Common myeloid progenitor, CD34-positive (primary cell): ENCODE data around the gene HSPB1.

Experiments
- CTCF ChIA-PET: fragments of 350-600 bp; sonication (Branson Sonifier 250); formaldehyde crosslinking; loops from one replicate; lab custom pipeline; 2021; ENCODE audit warnings: antibody characterized with exemption; lab: Charles Lee
- POLR2A ChIA-PET: fragments of 350-600 bp; sonication (Branson Sonifier 250); formaldehyde crosslinking; loops from one replicate; lab custom pipeline; 2021; ENCODE audit warnings: antibody characterized with exemption; lab: Charles Lee
- DNase-seq, 3 donors: peaks; one replicate each; pipeline versions ENCODE4 v3.0.0 to v3.0.0-alpha.2; 2013
- H3K27ac ChIP-seq, 2 experiments: 1 replicate in 1 of 2; 2 replicates in 1 of 2; pipeline ENCODE4 v1.7.0; 2013; ENCODE audit warnings: inconsistent platforms in 2 of 2, low read length in 2 of 2, mild to moderate bottlenecking in 2 of 2, low read depth in 1 of 2, moderate library complexity in 1 of 2; ENCODE audit not compliant: severe bottlenecking in 2 of 2, insufficient read depth in 1 of 2, poor library complexity in 1 of 2
- H3K27me3 ChIP-seq, 5 experiments: replicated peaks in 2 of 5; 1 replicate in 3 of 5; 2 replicates in 2 of 5; pipeline versions ENCODE4 v1.6.1 to v1.7.0; 2013; ENCODE audit warnings: low read length in 4 of 5, mild to moderate bottlenecking in 2 of 5, moderate library complexity in 2 of 5, inconsistent platforms in 1 of 5; ENCODE audit not compliant: insufficient read depth in 5 of 5, control insufficient read depth in 4 of 5
- H3K36me3 ChIP-seq, 4 experiments: 1 replicate in 2 of 4; 2 replicates in 2 of 4; pipeline versions ENCODE4 v1.6.1 to v1.7.0; 2013; ENCODE audit warnings: low read length in 3 of 4, control low read depth in 1 of 4, mild to moderate bottlenecking in 1 of 4; ENCODE audit not compliant: control insufficient read depth in 4 of 4, insufficient read depth in 4 of 4
- H3K4me1 ChIP-seq, 4 experiments: 1 replicate in 3 of 4; 2 replicates in 1 of 4; pipeline versions ENCODE4 v1.6.1 to v1.7.1; 2013; ENCODE audit warnings: low read length in 3 of 4, mild to moderate bottlenecking in 3 of 4, control low read depth in 1 of 4, inconsistent platforms in 1 of 4, moderate library complexity in 1 of 4; ENCODE audit not compliant: control insufficient read depth in 4 of 4, insufficient read depth in 4 of 4; ENCODE audit errors: control extremely low read depth in 1 of 4
- H3K4me3 ChIP-seq, 7 experiments: 1 replicate in 4 of 7; 2 replicates in 3 of 7; pipeline versions ENCODE4 v1.5.1 to v1.7.0; 2013; ENCODE audit warnings: mild to moderate bottlenecking in 7 of 7, low read length in 6 of 7, moderate library complexity in 6 of 7, inconsistent platforms in 2 of 7, low read depth in 2 of 7, control low read depth in 1 of 7; ENCODE audit not compliant: insufficient read depth in 4 of 7, control insufficient read depth in 1 of 7; ENCODE audit errors: extremely low read depth in 1 of 7
- H3K9me3 ChIP-seq, 5 experiments: 1 replicate in 4 of 5; 2 replicates in 1 of 5; pipeline versions ENCODE4 v1.6.1 to v1.7.1; 2013; ENCODE audit warnings: low read length in 4 of 5, mild to moderate bottlenecking in 2 of 5, inconsistent platforms in 1 of 5, low read depth in 1 of 5, moderate library complexity in 1 of 5; ENCODE audit not compliant: control insufficient read depth in 4 of 5, insufficient read depth in 2 of 5; ENCODE audit errors: control extremely low read depth in 1 of 5
- WGBS: methylation state at CpG from one replicate; pipeline ENCODE4 v1.1.5; 2013; ENCODE audit not compliant: insufficient coverage; 5-methylcytosine and 5-hydroxymethylcytosine counted together

The HSPB1 gene

DNA sequence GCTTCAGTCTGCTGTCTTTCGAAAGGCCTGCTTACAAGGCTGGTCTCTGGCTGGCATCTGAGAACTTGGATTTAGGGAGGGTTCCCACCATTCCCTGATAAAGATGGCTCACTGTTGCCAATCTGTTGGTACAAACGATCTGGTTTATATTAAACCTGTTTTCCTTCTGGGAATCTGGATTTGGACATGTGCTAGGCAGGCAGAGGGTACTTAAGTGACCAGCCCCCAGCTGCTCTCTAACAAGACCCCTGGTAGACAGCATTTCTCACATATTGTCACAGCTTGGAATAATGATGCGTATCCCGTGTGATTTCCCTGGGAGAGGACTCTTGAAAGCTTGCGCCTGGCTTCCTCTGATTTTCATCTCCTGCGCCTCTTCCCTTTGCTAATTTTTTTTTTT, 34.7 kb downstream of the HSPB1 start:
- WGBS, result 93% methylated on average over 4 of the region's 6 CpGs
- ChIA-PET CTCF (interaction anchor here (1.8 kb wide), 1 partner anchor 20 kb away, joined by 5 read pairs; no protein-coding TSS in a partner anchor), POLR2A (no interaction called here)
- Histone ChIP-seq H3K9me3 (no peaks in the 10 kb centered on the region), H3K27ac (peak overlapping the region in 1 of 2 experiments; percentile 20), H3K4me1 (peaks cover 8 to 32% (median 25%) of the 10 kb centered on the region in 4 experiments), H3K36me3 (peaks cover 13 to 60% (median 21%) of the 10 kb centered on the region in 4 experiments), H3K4me3 (no peak overlapping the region), H3K27me3 (no peaks in the 10 kb centered on the region)
- no peak for DNase-seq

DNA sequence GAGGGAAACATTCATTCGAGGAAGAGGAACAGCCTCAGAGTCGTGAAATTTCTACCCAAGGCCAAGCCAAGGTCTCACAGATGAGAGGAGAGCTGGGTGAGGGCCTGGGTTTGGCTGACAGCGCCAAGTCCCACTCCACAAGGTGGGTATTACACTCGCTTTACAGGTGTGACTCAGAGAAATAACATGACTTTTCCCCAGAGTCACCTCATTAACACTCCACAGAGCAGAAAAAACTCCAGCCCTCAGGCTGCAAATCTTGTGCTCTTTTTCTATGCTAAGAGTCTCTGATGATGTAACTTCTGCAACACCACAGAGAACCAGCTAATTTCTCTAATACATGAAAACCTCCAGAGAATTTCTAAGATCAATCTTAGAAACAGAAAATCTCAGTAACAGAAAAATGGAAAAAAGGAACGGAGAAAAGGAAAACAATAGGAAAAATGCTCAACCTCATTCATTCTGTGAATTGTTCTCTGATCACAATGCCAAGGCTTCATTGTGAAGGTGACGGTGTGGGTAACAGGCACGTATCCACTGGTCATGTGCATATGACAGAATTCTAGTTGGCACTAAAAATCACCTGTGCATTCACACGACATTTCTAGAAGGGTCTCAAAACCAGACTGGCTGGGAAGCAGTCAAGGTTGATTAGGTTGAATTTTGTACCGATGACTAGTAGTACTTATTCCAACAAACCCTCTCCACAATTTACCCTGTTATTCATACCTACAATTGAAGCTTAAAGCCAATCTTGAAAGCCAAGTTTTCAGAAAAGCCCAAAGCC, 36.0 kb downstream of the HSPB1 start:
- Histone ChIP-seq H3K27ac (no peak overlapping the region), H3K36me3 (peaks cover 18 to 62% (median 30%) of the 10 kb centered on the region in 4 experiments), H3K4me3 (no peak overlapping the region), H3K27me3 (no peaks in the 10 kb centered on the region), H3K9me3 (no peaks in the 10 kb centered on the region), H3K4me1 (peaks cover 1 to 20% (median 17%) of the 10 kb centered on the region in 4 experiments)
- DNase-seq, result no peak
- POLR2A ChIA-PET, result interaction anchor here (0.7 to 1.3 kb wide), 2 partner anchors 21 to 74 kb away, joined by 3 read pairs; partner anchors contain the start of gene YWHAG
- CTCF ChIA-PET, result interaction anchor here (0.8 to 2.3 kb wide), 6 partner anchors 9 to 21 kb away, joined by 3 to 13 read pairs (median 4); partner anchors contain the start of gene YWHAG
- 77% methylated on average over 5 of the region's 9 CpGs for WGBS

DNA sequence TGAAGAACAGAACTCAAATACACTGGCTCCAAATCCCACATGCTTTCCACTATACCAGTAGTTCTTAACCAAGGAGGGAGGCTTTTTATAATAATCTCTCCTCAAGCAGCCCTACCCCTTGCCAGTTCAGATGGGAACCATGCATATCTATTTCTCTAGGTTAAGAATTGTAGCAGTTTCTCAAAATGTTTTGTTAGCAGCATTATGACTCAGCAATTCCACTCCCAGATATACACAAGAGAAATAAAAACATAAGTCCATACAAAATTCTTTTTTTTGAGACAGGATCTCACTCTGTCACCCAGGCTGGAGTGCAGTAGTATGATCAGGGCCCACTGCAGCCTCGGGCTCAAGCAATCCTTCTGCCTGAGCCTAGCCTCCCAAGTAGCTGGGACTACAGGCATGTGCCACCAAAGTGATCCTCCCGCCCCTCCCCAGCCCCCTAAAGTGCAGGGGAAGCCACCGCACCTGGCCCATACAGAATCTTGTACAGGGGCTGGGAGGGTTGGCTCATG, 38.2 kb downstream of the HSPB1 start:
- ChIA-PET CTCF (interaction anchor here (1.5 kb wide), 2 partner anchors 12 to 14 kb away, joined by 3 to 5 read pairs; no protein-coding TSS in a partner anchor), POLR2A (interaction anchor here (0.7 kb wide), 1 partner anchor 14 kb away, joined by 3 read pairs; no protein-coding TSS in a partner anchor)
- Histone ChIP-seq H3K27me3 (no peaks in the 10 kb centered on the region), H3K4me3 (peak overlapping the region in 1 of 7 experiments; percentile 21), H3K4me1 (peaks cover 1 to 15% (median 13%) of the 10 kb centered on the region in 4 experiments), H3K9me3 (no peaks in the 10 kb centered on the region), H3K36me3 (peaks cover 18 to 71% (median 43%) of the 10 kb centered on the region in 4 experiments), H3K27ac (peak overlapping the region in 1 of 2 experiments; percentile 75)
- WGBS, result 63% methylated on average over 3 of the region's 3 CpGs
- DNase-seq, result peak in 2 of 3 donors; percentile 70 to 76

DNA sequence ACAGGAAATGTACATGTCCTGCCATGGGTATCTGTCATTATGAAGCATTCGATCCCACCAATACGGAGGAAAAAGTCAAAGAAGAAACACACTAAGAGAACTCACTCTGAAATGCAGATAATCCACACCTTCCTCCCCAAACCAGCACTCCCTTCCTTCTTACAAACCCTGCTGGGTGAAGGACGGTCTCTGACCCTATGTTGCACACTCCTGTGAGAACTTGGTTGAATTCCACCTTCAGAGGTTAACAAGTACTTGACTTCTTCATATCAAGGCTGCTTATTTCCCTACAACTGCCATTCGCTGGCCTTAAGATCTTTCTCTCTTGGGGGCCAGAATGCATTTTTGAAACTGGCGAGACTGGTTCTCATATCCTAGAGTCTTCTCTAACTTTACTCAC, 39.7 kb downstream of the HSPB1 start:
- no peaks in the 10 kb centered on the region for H3K9me3 ChIP-seq
- peaks cover 15 to 75% (median 48%) of the 10 kb centered on the region in 4 experiments for H3K36me3 ChIP-seq
- ChIA-PET CTCF (interaction anchor here (0.8 to 1.5 kb wide), 5 partner anchors 10 to 27 kb away, joined by 3 to 5 read pairs (median 3); no protein-coding TSS in a partner anchor), POLR2A (no interaction called here)
- H3K27ac ChIP-seq, result peak overlapping the region in 1 of 2 experiments; percentile 52
- no peak for DNase-seq
- H3K4me1 ChIP-seq, result peaks cover 1 to 23% (median 16%) of the 10 kb centered on the region in 4 experiments
- no peaks in the 10 kb centered on the region for H3K27me3 ChIP-seq
- no peak overlapping the region for H3K4me3 ChIP-seq
- WGBS, result 99% methylated on average over 5 of the region's 5 CpGs

DNA sequence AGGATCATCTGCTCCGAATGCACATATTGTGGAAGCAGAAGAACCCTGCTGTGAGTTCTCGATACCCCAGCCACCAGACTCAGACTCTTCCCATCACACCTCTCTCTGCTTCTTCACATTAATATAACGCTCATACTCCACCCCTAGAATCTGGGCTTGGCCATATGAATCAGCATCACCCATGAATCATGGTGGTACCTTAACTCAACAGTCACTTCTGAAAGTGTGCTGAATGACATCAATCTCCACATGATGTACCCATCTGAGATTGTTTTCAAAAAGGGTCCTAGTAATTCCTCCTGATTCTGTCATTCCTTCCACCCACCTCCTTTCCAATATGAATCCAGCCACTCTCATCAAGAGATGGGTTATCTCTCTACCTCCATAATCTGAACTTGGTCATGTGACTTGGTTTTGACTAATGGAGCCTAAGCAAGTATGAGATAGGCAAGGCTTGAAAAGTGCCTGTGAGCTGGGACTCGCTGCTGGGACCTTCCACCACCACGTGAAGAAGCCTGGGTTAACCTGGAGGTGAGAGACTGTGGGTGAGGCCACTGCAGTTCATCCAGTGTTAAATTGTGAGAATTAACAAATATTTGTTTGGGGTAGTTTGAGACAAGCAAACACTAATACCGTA, 40.9 kb downstream of the HSPB1 start:
- WGBS, result 99% methylated on average over 5 of the region's 6 CpGs
- DNase-seq, result no peak
- H3K4me3 ChIP-seq, result no peak overlapping the region
- no peak overlapping the region for H3K27ac ChIP-seq
- POLR2A ChIA-PET, result no interaction called here
- CTCF ChIA-PET, result interaction anchor here (0.7 to 1.2 kb wide), 5 partner anchors 8 to 25 kb away, joined by 3 read pairs; no protein-coding TSS in a partner anchor
- H3K4me1 ChIP-seq, result peaks cover 1 to 23% (median 16%) of the 10 kb centered on the region in 4 experiments
- peaks cover 15 to 75% (median 50%) of the 10 kb centered on the region in 4 experiments for H3K36me3 ChIP-seq
- H3K27me3 ChIP-seq, result no peaks in the 10 kb centered on the region
- no peaks in the 10 kb centered on the region for H3K9me3 ChIP-seq

DNA sequence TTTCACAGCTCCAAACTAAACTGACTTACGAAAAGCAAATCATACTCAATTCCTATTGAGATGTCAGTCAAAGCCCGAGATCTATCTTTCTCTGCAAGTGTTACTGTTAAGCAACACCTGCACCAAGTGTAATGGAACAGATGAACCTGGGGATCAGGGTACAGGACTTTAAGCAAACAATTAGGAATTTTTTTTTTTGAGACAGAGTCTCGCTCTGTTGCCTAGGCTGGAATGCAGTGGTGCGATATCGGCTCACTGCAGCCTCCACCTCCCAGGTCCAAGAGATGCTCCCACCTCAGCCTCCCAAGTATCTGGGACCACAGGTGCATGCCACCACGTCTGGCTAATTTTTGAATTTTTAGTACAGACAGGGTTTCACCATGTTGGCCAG, 41.5 kb downstream of the HSPB1 start:
- DNase-seq, result no peak
- POLR2A ChIA-PET, result interaction anchor here (0.7 kb wide), 1 partner anchor 21 kb away, joined by 3 read pairs; no protein-coding TSS in a partner anchor
- no peak overlapping the region for H3K27ac ChIP-seq
- no peaks in the 10 kb centered on the region for H3K27me3 ChIP-seq
- no peak overlapping the region for H3K4me3 ChIP-seq
- H3K4me1 ChIP-seq, result peaks cover 1 to 23% (median 16%) of the 10 kb centered on the region in 4 experiments
- CTCF ChIA-PET, result interaction anchor here (1.0 to 1.2 kb wide), 4 partner anchors 9 to 14 kb away, joined by 3 read pairs; no protein-coding TSS in a partner anchor
- no peaks in the 10 kb centered on the region for H3K9me3 ChIP-seq
- 97% methylated on average over 6 of the region's 6 CpGs for WGBS
- peaks cover 12 to 73% (median 52%) of the 10 kb centered on the region in 4 experiments for H3K36me3 ChIP-seq
